ENCODE data around the gene PRRC1. TPM values are rescaled to one million over a fixed set of nuclear protein-coding genes. Genes with fewer than 3 reads are reported as not detected.

Gene PRRC1
- total and polyA plus RNA-seq, 2 donors from 2014 or later, result 19.8 to 55.8 TPM

DNA sequence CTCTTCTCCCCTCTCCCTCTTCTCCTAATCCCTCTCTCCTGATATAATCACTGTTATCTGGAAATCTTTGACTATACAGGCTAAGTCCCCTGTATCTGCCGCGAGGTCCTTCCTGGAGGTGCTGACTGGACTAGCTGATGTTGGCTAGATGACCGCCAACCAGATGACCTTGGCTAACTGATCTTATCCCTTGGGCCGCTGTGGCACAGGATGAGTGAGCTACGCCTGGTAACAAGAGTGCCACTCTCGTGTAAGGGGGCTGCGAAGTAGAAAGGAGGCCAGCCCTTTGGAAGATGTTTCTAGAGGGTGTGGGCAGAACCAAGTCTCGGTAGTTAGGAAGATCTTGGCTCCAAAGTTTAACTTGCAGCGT lies 345 bp upstream of the PRRC1 start:
- Histone ChIP-seq H3K36me3 (ENCODE audit: control insufficient read depth in 2 of 3, insufficient read depth in 3 of 3, low read length in 3 of 3) (peaks cover 0 to 4% (median 0%) of the 10 kb centered on the region in 3 donors), H3K4me3 (ENCODE audit: low read length in 3 of 3) (peak overlapping the region; percentile 51 to 89 (median 81)), H3K4me1 (ENCODE audit: control insufficient read depth in 2 of 3, insufficient read depth in 2 of 3, low read depth in 1 of 3, low read length in 3 of 3) (peaks cover 0 to 5% (median 5%) of the 10 kb centered on the region in 3 donors), H3K27me3 (ENCODE audit: control insufficient read depth, insufficient read depth, low read length) (no peaks in the 10 kb centered on the region), H3K9ac (ENCODE audit: low read length in 3 of 3) (peak overlapping the region in 1 of 3 donors; percentile 66), H3K9me3 (ENCODE audit: control insufficient read depth in 2 of 3, insufficient read depth in 1 of 3, low read length in 3 of 3) (peaks cover 0 to 8% (median 3%) of the 10 kb centered on the region in 3 donors), H3K27ac (ENCODE audit: low read depth in 2 of 2, low read length in 2 of 2) (peak overlapping the region; percentile 59 to 73)
- DNase-seq (peak in 1 of 5 donors; percentile 61), FAIRE-seq (no peak)
- TF ChIP-seq, protein P1, sequence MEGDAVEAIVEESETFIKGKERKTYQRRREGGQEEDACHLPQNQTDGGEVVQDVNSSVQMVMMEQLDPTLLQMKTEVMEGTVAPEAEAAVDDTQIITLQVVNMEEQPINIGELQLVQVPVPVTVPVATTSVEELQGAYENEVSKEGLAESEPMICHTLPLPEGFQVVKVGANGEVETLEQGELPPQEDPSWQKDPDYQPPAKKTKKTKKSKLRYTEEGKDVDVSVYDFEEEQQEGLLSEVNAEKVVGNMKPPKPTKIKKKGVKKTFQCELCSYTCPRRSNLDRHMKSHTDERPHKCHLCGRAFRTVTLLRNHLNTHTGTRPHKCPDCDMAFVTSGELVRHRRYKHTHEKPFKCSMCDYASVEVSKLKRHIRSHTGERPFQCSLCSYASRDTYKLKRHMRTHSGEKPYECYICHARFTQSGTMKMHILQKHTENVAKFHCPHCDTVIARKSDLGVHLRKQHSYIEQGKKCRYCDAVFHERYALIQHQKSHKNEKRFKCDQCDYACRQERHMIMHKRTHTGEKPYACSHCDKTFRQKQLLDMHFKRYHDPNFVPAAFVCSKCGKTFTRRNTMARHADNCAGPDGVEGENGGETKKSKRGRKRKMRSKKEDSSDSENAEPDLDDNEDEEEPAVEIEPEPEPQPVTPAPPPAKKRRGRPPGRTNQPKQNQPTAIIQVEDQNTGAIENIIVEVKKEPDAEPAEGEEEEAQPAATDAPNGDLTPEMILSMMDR (IDR thresholded peaks at IDR 0.05; ENCODE audit: borderline replicate concordance, extremely low read depth, insufficient read depth), result no peak
- intact Hi-C loops (cut with DNase I), result no loop called here

- DNase-seq (no peak), FAIRE-seq (no peak)
- Histone ChIP-seq H3K27me3 (ENCODE audit: control insufficient read depth, insufficient read depth, low read length) (no peaks in the 10 kb centered on the region), H3K4me1 (ENCODE audit: control insufficient read depth in 2 of 3, insufficient read depth in 2 of 3, low read depth in 1 of 3, low read length in 3 of 3) (peaks cover 0 to 5% (median 5%) of the 10 kb centered on the region in 3 donors), H3K4me3 (ENCODE audit: low read length in 3 of 3) (peak overlapping the region; percentile 51 to 91 (median 89)), H3K9ac (ENCODE audit: low read length in 3 of 3) (peak overlapping the region; percentile 14 to 85 (median 83)), H3K36me3 (ENCODE audit: control insufficient read depth in 2 of 3, insufficient read depth in 3 of 3, low read length in 3 of 3) (peaks cover 0 to 4% (median 0%) of the 10 kb centered on the region in 3 donors), H3K27ac (ENCODE audit: low read depth in 2 of 2, low read length in 2 of 2) (peak overlapping the region; percentile 75 to 78), H3K9me3 (ENCODE audit: control insufficient read depth in 2 of 3, insufficient read depth in 1 of 3, low read length in 3 of 3) (peaks cover 0 to 8% (median 3%) of the 10 kb centered on the region in 3 donors)
- intact Hi-C loops (cut with DNase I), result no loop called here
- TF ChIP-seq, protein P1 (IDR thresholded peaks at IDR 0.05; ENCODE audit: borderline replicate concordance, extremely low read depth, insufficient read depth), result no peak
These were observed 830 bp downstream of the PRRC1 start for GRCh38 chr5:127518319-127518621.

GRCh38 chr5:127519527-127519926 lies 2.1 kb downstream of the PRRC1 start:
- Histone ChIP-seq H3K9me3 (ENCODE audit: control insufficient read depth in 2 of 3, insufficient read depth in 1 of 3, low read length in 3 of 3) (peaks cover 0 to 8% (median 3%) of the 10 kb centered on the region in 3 donors), H3K36me3 (ENCODE audit: control insufficient read depth in 2 of 3, insufficient read depth in 3 of 3, low read length in 3 of 3) (peaks cover 2 to 7% (median 5%) of the 10 kb centered on the region in 3 donors), H3K27me3 (ENCODE audit: control insufficient read depth, insufficient read depth, low read length) (no peaks in the 10 kb centered on the region), H3K4me3 (ENCODE audit: low read length in 3 of 3) (no peak overlapping the region), H3K27ac (ENCODE audit: low read depth in 2 of 2, low read length in 2 of 2) (no peak overlapping the region), H3K4me1 (ENCODE audit: control insufficient read depth in 2 of 3, insufficient read depth in 2 of 3, low read depth in 1 of 3, low read length in 3 of 3) (peaks cover 0 to 5% (median 5%) of the 10 kb centered on the region in 3 donors), H3K9ac (ENCODE audit: low read length in 3 of 3) (no peak overlapping the region)
- TF ChIP-seq, protein P1 (IDR thresholded peaks at IDR 0.05; ENCODE audit: borderline replicate concordance, extremely low read depth, insufficient read depth), result no peak
- intact Hi-C loops (cut with DNase I), result no loop called here
- no peak for DNase-seq
- no peak for FAIRE-seq
